ENCODE data around the gene GJB4. TPM values are rescaled to one million over a fixed set of nuclear protein-coding genes. Genes with fewer than 3 reads are reported as not detected.
"Not testable (repeated sequence)": the region's sequence is repeated elsewhere in the genome, so short reads cannot be mapped to it uniquely, and the experiment has no call there.

Gene GJB4
- total and polyA plus RNA-seq, 5 donors from 2014 or later, result not detected

DNA sequence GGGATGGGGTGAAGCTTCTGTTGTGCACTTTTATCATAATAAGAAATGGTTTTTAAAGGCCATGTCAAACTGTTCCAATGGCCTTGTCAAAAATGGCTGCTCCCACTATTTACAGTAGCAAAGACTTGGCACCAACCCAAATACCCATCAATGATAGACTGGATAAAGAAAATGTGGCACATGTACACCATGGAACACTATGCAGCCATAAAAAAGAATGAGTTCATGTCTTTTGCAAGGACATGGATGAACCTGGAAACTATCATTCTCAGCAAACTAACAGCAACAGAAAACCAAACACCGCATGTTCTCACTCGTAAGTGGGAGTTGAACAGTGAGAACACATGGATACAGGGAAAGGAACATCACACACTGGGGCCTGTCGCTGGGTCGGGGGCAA lies 13.6 kb downstream of the GJB4 start:
- not testable (repeated sequence) for H3K4me1 Mint-ChIP-seq; H3K36me3 Mint-ChIP-seq; H3K4me3 ChIP-seq (ENCODE audit: low read depth, low read length); H3K27me3 Mint-ChIP-seq; H3K4me3 Mint-ChIP-seq; H3K27me3 ChIP-seq (ENCODE audit: control insufficient read depth, insufficient read depth, low read length); H3K4me1 ChIP-seq (ENCODE audit: control insufficient read depth, insufficient read depth, low read length, poor library complexity, severe bottlenecking); H3K9me3 Mint-ChIP-seq; ATAC-seq (ENCODE audit: low read depth in 2 of 2); H3K27ac ChIP-seq (ENCODE audit: insufficient read depth, low read length, poor library complexity, severe bottlenecking); H3K27ac Mint-ChIP-seq; DNase-seq; H3K9me3 ChIP-seq (ENCODE audit: control insufficient read depth in 2 of 2, low read length in 2 of 2); H3K36me3 ChIP-seq (ENCODE audit: control insufficient read depth, insufficient read depth, low read length)

DNA sequence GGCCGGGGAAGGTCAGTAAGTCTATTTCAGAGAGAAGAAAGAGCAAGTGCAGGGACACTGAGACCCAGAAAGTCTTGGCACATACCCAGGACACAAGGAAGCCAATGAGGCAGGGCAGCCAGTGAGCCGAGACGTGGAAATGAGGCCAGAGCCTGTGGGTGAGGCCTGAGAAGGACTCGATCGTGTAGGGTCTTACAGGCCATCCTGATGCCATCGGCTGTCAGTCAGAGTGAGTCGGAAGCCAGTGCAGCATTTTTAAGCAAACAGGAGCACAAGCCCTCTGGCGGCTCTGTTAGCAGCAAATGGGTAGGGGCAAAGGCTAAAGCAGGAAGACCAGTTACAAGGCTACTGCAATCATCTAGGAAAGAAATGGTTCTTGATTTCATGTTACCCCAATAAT lies 15.4 kb downstream of the GJB4 start:
- Mint-ChIP-seq H3K36me3 (no peaks in the 10 kb centered on the region), H3K27ac (no peak overlapping the region), H3K9me3 (peaks cover 0 to 2% (median 0%) of the 10 kb centered on the region in 7 donors), H3K27me3 (peaks cover 15% of the 10 kb centered on the region), H3K4me3 (no peak overlapping the region), H3K4me1 (no peaks in the 10 kb centered on the region)
- Histone ChIP-seq H3K27ac (ENCODE audit: insufficient read depth, low read length, poor library complexity, severe bottlenecking) (no peak overlapping the region), H3K9me3 (ENCODE audit: control insufficient read depth in 2 of 2, low read length in 2 of 2) (no peaks in the 10 kb centered on the region), H3K4me3 (ENCODE audit: low read depth, low read length) (no peak overlapping the region), H3K4me1 (ENCODE audit: control insufficient read depth, insufficient read depth, low read length, poor library complexity, severe bottlenecking) (no peaks in the 10 kb centered on the region), H3K36me3 (ENCODE audit: control insufficient read depth, insufficient read depth, low read length) (no peaks in the 10 kb centered on the region), H3K27me3 (ENCODE audit: control insufficient read depth, insufficient read depth, low read length) (peaks cover 8% of the 10 kb centered on the region)
- DNase-seq (no peak), ATAC-seq (ENCODE audit: low read depth in 2 of 2) (no peak)

GRCh38 chr1:34776911-34777310 lies 17.4 kb downstream of the GJB4 start:
- H3K36me3 Mint-ChIP-seq, result no peaks in the 10 kb centered on the region
- H3K4me1 Mint-ChIP-seq, result no peaks in the 10 kb centered on the region
- peaks cover 26% of the 10 kb centered on the region for H3K27me3 Mint-ChIP-seq
- Histone ChIP-seq H3K4me1 (ENCODE audit: control insufficient read depth, insufficient read depth, low read length, poor library complexity, severe bottlenecking) (peaks cover 9% of the 10 kb centered on the region), H3K4me3 (ENCODE audit: low read depth, low read length) (no peak overlapping the region), H3K27me3 (ENCODE audit: control insufficient read depth, insufficient read depth, low read length) (peaks cover 10% of the 10 kb centered on the region), H3K9me3 (ENCODE audit: control insufficient read depth in 2 of 2, low read length in 2 of 2) (no peaks in the 10 kb centered on the region), H3K27ac (ENCODE audit: insufficient read depth, low read length, poor library complexity, severe bottlenecking) (no peak overlapping the region), H3K36me3 (ENCODE audit: control insufficient read depth, insufficient read depth, low read length) (no peaks in the 10 kb centered on the region)
- no peaks in the 10 kb centered on the region for H3K9me3 Mint-ChIP-seq
- ATAC-seq (ENCODE audit: low read depth in 2 of 2) (no peak), DNase-seq (no peak)
- H3K4me3 Mint-ChIP-seq, result no peak overlapping the region
- no peak overlapping the region for H3K27ac Mint-ChIP-seq

GRCh38 chr1:34777519-34778321 lies 18.2 kb downstream of the GJB4 start:
- Histone ChIP-seq H3K4me3 (ENCODE audit: low read depth, low read length) (no peak overlapping the region), H3K4me1 (ENCODE audit: control insufficient read depth, insufficient read depth, low read length, poor library complexity, severe bottlenecking) (peaks cover 9% of the 10 kb centered on the region), H3K27me3 (ENCODE audit: control insufficient read depth, insufficient read depth, low read length) (peaks cover 13% of the 10 kb centered on the region), H3K9me3 (ENCODE audit: control insufficient read depth in 2 of 2, low read length in 2 of 2) (no peaks in the 10 kb centered on the region), H3K27ac (ENCODE audit: insufficient read depth, low read length, poor library complexity, severe bottlenecking) (no peak overlapping the region), H3K36me3 (ENCODE audit: control insufficient read depth, insufficient read depth, low read length) (no peaks in the 10 kb centered on the region)
- no peak for ATAC-seq (ENCODE audit: low read depth in 2 of 2)
- no peak overlapping the region for H3K27ac Mint-ChIP-seq
- DNase-seq, result no peak
- H3K4me1 Mint-ChIP-seq, result no peaks in the 10 kb centered on the region
- H3K27me3 Mint-ChIP-seq, result peaks cover 28% of the 10 kb centered on the region
- H3K4me3 Mint-ChIP-seq, result no peak overlapping the region
- H3K36me3 Mint-ChIP-seq, result no peaks in the 10 kb centered on the region
- no peaks in the 10 kb centered on the region for H3K9me3 Mint-ChIP-seq

DNA sequence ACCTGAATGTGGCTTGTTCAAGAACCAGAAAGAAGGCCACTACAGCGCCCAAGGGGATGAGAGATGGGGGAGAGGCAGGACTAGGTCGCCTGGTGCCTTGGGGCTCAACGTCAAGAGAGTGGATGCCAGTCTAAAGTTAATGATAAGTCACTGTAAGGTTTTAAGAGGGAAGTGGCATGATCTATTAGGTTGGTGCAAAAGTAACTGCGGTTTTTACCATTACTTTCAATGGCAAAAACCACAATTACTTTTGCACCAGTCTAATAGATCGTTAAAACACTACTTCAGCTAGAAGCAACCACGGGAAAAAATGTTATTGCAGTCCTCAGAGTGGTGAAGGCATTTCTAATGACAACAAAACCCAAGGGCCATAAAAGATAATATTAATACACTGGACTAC lies 18.8 kb downstream of the GJB4 start:
- no peak overlapping the region for H3K4me3 ChIP-seq (ENCODE audit: low read depth, low read length)
- no peaks in the 10 kb centered on the region for H3K4me1 Mint-ChIP-seq

DNA sequence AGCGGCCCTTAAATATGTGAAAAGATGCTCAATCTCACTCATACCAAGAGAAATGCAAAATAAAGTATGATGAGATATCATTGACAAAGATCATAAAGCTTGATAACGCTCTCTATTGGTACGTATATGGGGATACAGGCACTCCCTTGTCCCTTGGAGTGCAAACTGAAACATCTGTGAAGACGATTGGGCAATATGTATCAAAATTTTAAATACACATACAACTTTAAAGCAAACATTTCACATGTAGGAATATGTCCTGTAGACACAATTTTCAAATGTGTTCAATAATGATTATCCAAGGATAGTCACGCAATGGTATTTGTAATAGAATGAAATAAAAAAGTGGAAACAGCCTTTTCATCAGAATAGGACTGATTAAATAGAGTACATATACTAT lies 19.5 kb downstream of the GJB4 start:
- no peak overlapping the region for H3K27ac ChIP-seq (ENCODE audit: insufficient read depth, low read length, poor library complexity, severe bottlenecking)
- H3K4me3 ChIP-seq (ENCODE audit: low read depth, low read length), result no peak overlapping the region
- no peaks in the 10 kb centered on the region for H3K9me3 Mint-ChIP-seq

More for the DNA sequence above, 18.8 kb downstream of the GJB4 start:
- H3K27me3 ChIP-seq (ENCODE audit: control insufficient read depth, insufficient read depth, low read length), result peaks cover 13% of the 10 kb centered on the region
- no peak overlapping the region for H3K27ac ChIP-seq (ENCODE audit: insufficient read depth, low read length, poor library complexity, severe bottlenecking)
- H3K4me1 ChIP-seq (ENCODE audit: control insufficient read depth, insufficient read depth, low read length, poor library complexity, severe bottlenecking), result peaks cover 9% of the 10 kb centered on the region
- no peaks in the 10 kb centered on the region for H3K36me3 ChIP-seq (ENCODE audit: control insufficient read depth, insufficient read depth, low read length)
- ATAC-seq (ENCODE audit: low read depth in 2 of 2) (no peak), DNase-seq (no peak)
- Mint-ChIP-seq H3K27ac (no peak overlapping the region), H3K9me3 (no peaks in the 10 kb centered on the region), H3K4me3 (no peak overlapping the region), H3K36me3 (no peaks in the 10 kb centered on the region), H3K27me3 (peaks cover 35% of the 10 kb centered on the region)
- H3K9me3 ChIP-seq (ENCODE audit: control insufficient read depth in 2 of 2, low read length in 2 of 2), result no peaks in the 10 kb centered on the region

DNA sequence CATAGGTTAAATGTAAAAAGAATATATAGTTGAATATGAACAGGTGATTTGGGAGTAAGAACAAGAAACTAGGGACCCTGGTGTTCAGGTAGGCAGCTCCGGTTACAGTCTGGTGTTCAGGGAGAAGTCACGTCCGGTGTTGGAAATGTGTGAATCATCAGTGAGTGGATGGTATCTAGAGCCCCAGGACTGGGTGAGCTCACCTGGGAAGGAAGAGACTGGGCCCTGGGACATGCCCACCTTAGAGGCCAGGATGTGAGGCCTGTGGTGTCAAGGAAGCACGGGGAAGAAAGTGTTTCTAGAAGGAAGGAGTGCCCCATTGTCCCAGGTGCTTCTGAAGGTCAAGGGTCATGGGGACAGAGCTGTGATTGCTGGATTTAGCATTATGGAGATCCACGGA lies 20.0 kb downstream of the GJB4 start:
- Histone ChIP-seq H3K27ac (ENCODE audit: insufficient read depth, low read length, poor library complexity, severe bottlenecking) (no peak overlapping the region), H3K4me3 (ENCODE audit: low read depth, low read length) (no peak overlapping the region), H3K36me3 (ENCODE audit: control insufficient read depth, insufficient read depth, low read length) (no peaks in the 10 kb centered on the region), H3K9me3 (ENCODE audit: control insufficient read depth in 2 of 2, low read length in 2 of 2) (no peaks in the 10 kb centered on the region), H3K27me3 (ENCODE audit: control insufficient read depth, insufficient read depth, low read length) (peaks cover 13% of the 10 kb centered on the region), H3K4me1 (ENCODE audit: control insufficient read depth, insufficient read depth, low read length, poor library complexity, severe bottlenecking) (peaks cover 9% of the 10 kb centered on the region)
- Mint-ChIP-seq H3K27me3 (peaks cover 41% of the 10 kb centered on the region), H3K4me1 (no peaks in the 10 kb centered on the region), H3K36me3 (no peaks in the 10 kb centered on the region), H3K9me3 (no peaks in the 10 kb centered on the region), H3K4me3 (peak overlapping the region in 1 of 4 donors; percentile 68), H3K27ac (no peak overlapping the region)
- no peak for ATAC-seq (ENCODE audit: low read depth in 2 of 2)
- no peak for DNase-seq

More for the DNA sequence above, 19.5 kb downstream of the GJB4 start:
- DNase-seq (no peak), ATAC-seq (ENCODE audit: low read depth in 2 of 2) (no peak)
- Mint-ChIP-seq H3K4me1 (no peaks in the 10 kb centered on the region), H3K4me3 (no peak overlapping the region), H3K36me3 (no peaks in the 10 kb centered on the region), H3K27me3 (peaks cover 39% of the 10 kb centered on the region), H3K27ac (no peak overlapping the region)
- Histone ChIP-seq H3K36me3 (ENCODE audit: control insufficient read depth, insufficient read depth, low read length) (no peaks in the 10 kb centered on the region), H3K4me1 (ENCODE audit: control insufficient read depth, insufficient read depth, low read length, poor library complexity, severe bottlenecking) (peaks cover 9% of the 10 kb centered on the region), H3K27me3 (ENCODE audit: control insufficient read depth, insufficient read depth, low read length) (peaks cover 13% of the 10 kb centered on the region), H3K9me3 (ENCODE audit: control insufficient read depth in 2 of 2, low read length in 2 of 2) (no peaks in the 10 kb centered on the region)

DNA sequence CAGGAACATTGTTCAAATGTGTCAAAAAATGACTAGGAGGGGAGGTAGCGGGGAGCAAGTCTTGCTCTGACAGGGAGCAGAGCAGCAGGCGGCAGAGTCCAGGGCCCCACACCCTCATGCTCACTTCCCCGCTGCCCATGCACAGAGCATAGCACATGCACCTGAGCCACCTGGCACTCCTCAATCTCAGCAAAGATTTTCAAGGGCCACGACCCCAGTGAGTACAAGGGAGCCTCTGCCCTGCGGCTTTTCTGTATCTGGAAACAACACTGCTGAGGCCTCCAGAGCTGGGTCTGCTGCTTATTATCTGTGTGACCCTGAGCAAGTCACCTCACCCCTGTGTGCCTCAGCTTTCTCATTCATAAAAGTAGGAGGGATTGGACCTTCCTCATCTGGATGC lies 20.4 kb downstream of the GJB4 start:
- H3K4me1 ChIP-seq (ENCODE audit: control insufficient read depth, insufficient read depth, low read length, poor library complexity, severe bottlenecking), result peaks cover 9% of the 10 kb centered on the region
- Mint-ChIP-seq H3K4me3 (no peak overlapping the region), H3K27ac (no peak overlapping the region), H3K36me3 (no peaks in the 10 kb centered on the region), H3K9me3 (no peaks in the 10 kb centered on the region), H3K4me1 (no peaks in the 10 kb centered on the region), H3K27me3 (peaks cover 41% of the 10 kb centered on the region)
- no peaks in the 10 kb centered on the region for H3K9me3 ChIP-seq (ENCODE audit: control insufficient read depth in 2 of 2, low read length in 2 of 2)
- no peak for ATAC-seq (ENCODE audit: low read depth in 2 of 2)
- H3K27ac ChIP-seq (ENCODE audit: insufficient read depth, low read length, poor library complexity, severe bottlenecking), result no peak overlapping the region
- no peak for DNase-seq
- no peaks in the 10 kb centered on the region for H3K36me3 ChIP-seq (ENCODE audit: control insufficient read depth, insufficient read depth, low read length)
- no peak overlapping the region for H3K4me3 ChIP-seq (ENCODE audit: low read depth, low read length)
- peaks cover 13% of the 10 kb centered on the region for H3K27me3 ChIP-seq (ENCODE audit: control insufficient read depth, insufficient read depth, low read length)

All from CD4-positive, CD25-positive, alpha-beta regulatory T cell (primary cell).